Smooth muscle cell (in vitro differentiated cells): ENCODE data around the gene SLC35E2B. TPM values are rescaled to one million over a fixed set of nuclear protein-coding genes. Genes with fewer than 3 reads are reported as not detected.
"Not testable (repeated sequence)": the region's sequence is repeated elsewhere in the genome, so short reads cannot be mapped to it uniquely, and the experiment has no call there.

Experiments
- DNase-seq: peaks from one replicate; lab custom pipeline; 2025; ENCODE audit not compliant: unreplicated experiment; lab: John Stamatoyannopoulos, UW
- H2AFZ ChIP-seq: fragments of 200-600 bp; sonication (generic); 2 replicates; pipeline ENCODE4 v1.6.0; 2016; ENCODE audit warnings: antibody characterized with exemption, low read depth, mild to moderate bottlenecking
- H3F3A ChIP-seq: fragments of 200-600 bp; sonication (generic); 2 replicates; pipeline ENCODE4 v1.6.0; 2017; ENCODE audit warnings: antibody characterized with exemption, low read depth
- H3K27ac ChIP-seq: fragments of 200-600 bp; sonication (generic); 2 replicates; pipeline ENCODE4 v1.5.1; 2016; ENCODE audit warnings: low read depth, mild to moderate bottlenecking
- H3K27me3 ChIP-seq: fragments of 200-600 bp; sonication (generic); 2 replicates; pipeline ENCODE4 v1.6.1; 2016; ENCODE audit warnings: low read depth, mild to moderate bottlenecking
- H3K36me3 ChIP-seq: fragments of 200-600 bp; sonication (generic); 2 replicates; pipeline ENCODE4 v1.5.1; 2016; ENCODE audit warnings: low read depth
- H3K4me1 ChIP-seq: fragments of 200-600 bp; sonication (generic); 2 replicates; pipeline ENCODE4 v1.5.1; 2016; ENCODE audit warnings: low read depth
- H3K4me2 ChIP-seq: fragments of 200-600 bp; sonication (generic); 2 replicates; pipeline ENCODE4 v1.6.0; 2016; ENCODE audit warnings: mild to moderate bottlenecking
- H3K4me3 ChIP-seq: fragments of 200-600 bp; sonication (generic); 2 replicates; pipeline ENCODE4 v1.5.1; 2016; ENCODE audit warnings: mild to moderate bottlenecking
- H3K79me2 ChIP-seq: fragments of 200-600 bp; sonication (generic); 2 replicates; pipeline ENCODE4 v1.6.0; 2016; ENCODE audit warnings: low read depth, mild to moderate bottlenecking
- H3K9ac ChIP-seq: fragments of 200-600 bp; sonication (generic); 2 replicates; pipeline ENCODE4 v1.6.0; 2016; ENCODE audit warnings: low read depth
- H3K9me3 ChIP-seq: fragments of 200-600 bp; sonication (generic); replicated peaks from 2 replicates; pipeline ENCODE4 v1.5.1; 2016; ENCODE audit warnings: low read depth
- H4K20me1 ChIP-seq: fragments of 200-600 bp; sonication (generic); 2 replicates; pipeline ENCODE4 v1.6.0; 2016; ENCODE audit warnings: low read depth
- WGBS: methylation state at CpG from one replicate; pipeline ENCODE4 v1.1.7; 2016; ENCODE audit warnings: low lambda C conversion rate; 5-methylcytosine and 5-hydroxymethylcytosine counted together
- polyA plus RNA-seq: library from polyadenylated mRNA; unstranded; fragments of >200 nt; fragmentation: Nextera tagmentation; extraction: Ambion mirVana; gene quantifications from 2 replicates; pipeline ENCODE4 v1.2.1, GENCODE V29; 2016
- total RNA-seq: library from RNA; depleted of rRNA; stranded (reverse); fragments of >200 nt; gene quantifications from 2 replicates; pipeline ENCODE4 v1.2.3, GENCODE V29; 2014
- TF ChIP-seq, protein P1 (sequence below): fragments of 200-600 bp; sonication (generic); IDR thresholded peaks from 2 replicates; pipeline ENCODE4 v1.5.1; 2017; ENCODE audit warnings: borderline replicate concordance, mild to moderate bottlenecking, antibody characterized with exemption; ENCODE audit not compliant: insufficient read depth, poor library complexity, severe bottlenecking

SLC35E2B gene
- total and polyA plus RNA-seq, 2 experiments from 2014 or later: 19.7 to 24.2 TPM

DNA sequence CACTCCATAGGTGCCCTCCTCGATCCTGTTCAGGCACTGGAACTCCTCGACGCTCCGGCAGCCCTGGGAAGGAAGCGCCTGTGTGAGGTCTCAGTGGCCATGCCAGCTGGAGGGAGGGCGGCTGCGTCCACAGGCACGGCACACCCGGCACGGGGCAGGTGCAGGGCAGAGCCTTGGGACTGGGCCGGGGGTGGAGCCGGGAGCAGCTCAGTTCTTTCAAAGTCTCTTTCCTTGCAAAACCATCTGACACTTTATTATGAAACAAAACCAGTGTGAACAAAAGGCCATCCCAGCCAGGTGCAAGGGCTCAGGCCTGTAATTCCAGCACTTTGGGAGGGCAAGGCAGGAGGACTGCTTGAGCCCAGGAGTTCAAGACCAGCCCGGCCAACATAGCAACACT lies 54.1 kb downstream of the SLC35E2B start:
- H3K9me3 ChIP-seq, H3K79me2 ChIP-seq, H3K36me3 ChIP-seq, H3K4me1 ChIP-seq, H3K4me3 ChIP-seq, H3K27me3 ChIP-seq, H3F3A ChIP-seq, H3K9ac ChIP-seq, H3K4me2 ChIP-seq, H2AFZ ChIP-seq, H3K27ac ChIP-seq, DNase-seq, H4K20me1 ChIP-seq: not testable (repeated sequence)
- WGBS: 94% methylated on average over 10 of the region's 13 CpGs

DNA sequence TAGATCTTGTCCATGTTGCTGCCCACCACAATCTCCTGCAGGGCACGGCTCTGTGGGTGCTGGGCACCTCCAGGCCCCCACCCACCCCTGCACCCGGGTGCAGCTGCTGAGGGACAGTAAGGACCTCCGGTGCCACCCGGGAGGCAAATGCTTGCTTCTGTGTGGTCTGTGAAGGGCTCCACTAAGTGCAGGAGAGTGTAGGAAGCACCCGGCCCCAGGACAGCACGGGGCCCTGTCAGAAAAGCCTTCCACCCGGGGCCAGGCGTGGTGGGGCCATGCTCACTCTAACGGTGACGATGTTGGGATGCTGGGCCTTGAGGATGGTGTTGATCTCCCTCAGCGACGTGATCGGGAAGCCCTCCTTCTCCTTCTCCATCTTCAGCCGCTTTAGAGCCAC lies 55.1 kb downstream of the SLC35E2B start:
- H3K4me1 ChIP-seq, H2AFZ ChIP-seq, H4K20me1 ChIP-seq, H3K9ac ChIP-seq, DNase-seq, H3K27me3 ChIP-seq, H3K27ac ChIP-seq, H3K4me2 ChIP-seq, H3K4me3 ChIP-seq, H3F3A ChIP-seq, H3K9me3 ChIP-seq, H3K79me2 ChIP-seq, H3K36me3 ChIP-seq: not testable (repeated sequence)
- over 99% methylated on average over 11 of the region's 14 CpGs for WGBS

DNA sequence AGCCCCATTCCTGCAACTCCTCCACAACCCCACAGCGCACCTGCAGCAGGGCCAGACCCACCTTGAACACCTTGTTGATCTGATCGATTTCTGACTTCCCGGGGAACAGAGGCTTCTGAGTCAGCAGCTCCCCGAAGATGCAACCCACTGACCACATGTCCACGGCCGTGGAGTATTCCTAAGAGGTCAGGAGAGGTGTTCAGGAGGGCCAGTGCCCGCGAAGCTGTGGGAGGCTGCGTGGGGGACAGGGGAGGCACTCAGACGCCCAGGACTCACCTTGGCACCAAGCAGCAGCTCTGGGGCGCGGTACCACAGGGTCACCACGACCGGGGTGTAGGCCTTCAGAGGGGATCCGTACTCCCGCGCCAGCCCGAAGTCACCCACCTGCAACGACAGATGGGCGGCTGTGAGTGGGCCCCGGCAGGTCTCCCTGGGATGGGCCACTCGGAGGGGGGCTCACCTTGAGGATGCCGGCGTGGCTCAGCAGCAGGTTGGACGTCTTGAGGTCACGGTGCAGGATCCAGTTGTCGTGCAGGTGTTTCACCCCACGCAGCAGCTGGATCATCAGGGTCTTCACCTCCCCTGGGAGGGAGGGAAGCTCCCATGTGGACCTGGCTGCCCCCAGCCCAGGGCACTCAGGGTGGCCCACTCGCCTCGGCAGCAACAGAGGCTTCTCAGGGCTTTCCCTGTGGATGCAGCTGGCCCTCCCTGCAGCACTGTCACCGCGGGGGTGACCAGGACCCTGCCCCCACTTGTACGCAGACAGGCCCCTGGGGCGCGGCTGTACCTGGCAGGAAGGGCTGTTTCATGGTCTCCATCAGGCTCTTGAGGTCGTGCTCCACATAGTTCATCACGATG lies 55.7 kb downstream of the SLC35E2B start:
- H3K79me2 ChIP-seq, H3F3A ChIP-seq, H3K4me3 ChIP-seq, DNase-seq, H3K4me1 ChIP-seq, H3K4me2 ChIP-seq, H3K9ac ChIP-seq, H3K27me3 ChIP-seq, H4K20me1 ChIP-seq, H3K36me3 ChIP-seq, H3K9me3 ChIP-seq, H2AFZ ChIP-seq, H3K27ac ChIP-seq: not testable (repeated sequence)
- WGBS: 96% methylated on average over 37 of the region's 37 CpGs

DNA sequence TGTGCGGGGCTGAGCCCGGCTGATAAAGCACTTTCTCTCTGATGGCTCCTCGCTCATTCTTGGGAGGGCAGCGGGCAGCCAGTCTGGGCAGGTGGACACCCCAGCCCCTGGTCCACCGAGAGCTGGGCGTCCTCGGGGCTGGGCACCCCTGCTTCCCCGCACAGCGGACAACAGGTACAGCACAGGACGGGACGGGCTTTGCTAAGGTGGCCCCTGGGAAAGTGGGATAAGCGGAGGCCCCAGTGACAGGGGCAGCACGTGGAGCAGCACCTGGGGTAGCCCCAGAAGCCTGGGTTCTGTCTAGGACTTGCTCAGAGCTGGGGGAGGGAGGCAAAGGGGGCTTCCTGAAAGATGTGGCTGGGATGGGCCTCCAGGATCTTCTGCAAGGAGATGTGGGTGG lies 58.0 kb downstream of the SLC35E2B start:
- not testable (repeated sequence) for H3K27me3 ChIP-seq, H3F3A ChIP-seq, H3K9me3 ChIP-seq, H3K9ac ChIP-seq, H3K79me2 ChIP-seq, H4K20me1 ChIP-seq, H3K4me2 ChIP-seq, H2AFZ ChIP-seq, H3K36me3 ChIP-seq, H3K4me1 ChIP-seq, H3K4me3 ChIP-seq, DNase-seq, H3K27ac ChIP-seq
- 98% methylated on average over 10 of the region's 13 CpGs for WGBS

DNA sequence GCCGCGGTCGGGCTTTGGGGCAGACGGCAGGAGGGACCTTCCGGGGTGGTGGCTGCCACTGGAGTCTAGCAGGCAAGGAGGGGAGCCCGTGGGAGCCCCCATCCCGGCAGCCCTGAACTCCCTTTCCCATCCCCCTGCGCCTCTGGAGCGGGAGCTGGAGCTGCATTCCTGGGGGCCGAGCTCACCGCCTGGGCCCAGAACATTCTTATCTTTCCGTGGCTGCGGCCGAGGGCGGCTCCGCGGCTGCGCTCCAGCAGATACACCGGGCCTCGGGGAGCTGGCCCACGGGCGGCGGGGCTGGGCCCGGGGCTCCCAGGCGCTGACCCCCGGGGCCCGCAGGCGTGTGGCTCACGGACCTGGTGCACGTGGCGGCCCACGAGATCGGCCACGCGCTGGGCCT lies 59.2 kb downstream of the SLC35E2B start:
- not testable (repeated sequence) for DNase-seq, H3K79me2 ChIP-seq, H3K9me3 ChIP-seq, H3K36me3 ChIP-seq, H3K4me3 ChIP-seq, H2AFZ ChIP-seq, H3K27me3 ChIP-seq, H3K4me1 ChIP-seq, H3K9ac ChIP-seq, H3K4me2 ChIP-seq, H3F3A ChIP-seq, H3K27ac ChIP-seq
- H4K20me1 ChIP-seq: peaks cover 11% of the 10 kb centered on the region
- WGBS: no CpG with 5 or more reads among the region's 35 CpGs

DNA sequence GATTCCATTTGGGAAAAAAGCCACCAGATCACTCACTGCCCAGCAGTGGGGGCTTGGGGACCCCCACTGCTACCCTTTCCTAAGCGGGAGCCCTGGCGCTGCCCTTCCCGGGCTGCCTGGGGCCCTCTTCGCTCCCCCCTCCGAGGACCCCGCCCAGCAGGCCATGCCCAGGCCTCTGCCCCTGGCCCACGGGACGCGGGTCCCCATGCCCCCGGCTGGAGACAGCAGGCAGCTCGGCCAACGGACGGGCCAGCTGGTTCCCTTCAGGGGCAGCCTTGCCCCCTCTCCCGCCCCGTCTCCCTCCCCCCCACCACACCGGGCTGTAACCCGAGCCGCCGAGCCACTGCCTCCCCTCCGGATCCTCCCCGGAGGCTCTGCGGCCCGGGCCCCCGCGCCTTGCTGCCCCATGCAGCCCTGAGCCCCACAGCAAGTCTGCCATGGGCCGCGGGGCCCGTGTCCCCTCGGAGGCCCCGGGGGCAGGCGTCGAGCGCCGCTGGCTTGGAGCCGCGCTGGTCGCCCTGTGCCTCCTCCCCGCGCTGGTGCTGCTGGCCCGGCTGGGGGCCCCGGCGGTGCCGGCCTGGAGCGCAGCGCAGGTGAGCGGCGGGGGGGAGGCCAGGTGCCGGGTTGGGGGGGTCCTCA lies 60.7 kb downstream of the SLC35E2B start, which contains the start of gene MMP23B:
MMP23B (plus strand) TSS at position 392 of the 639 bp plus-strand sequence; CDS start at position 438, 46 bp downstream.
- Histone ChIP-seq H3K9ac (peak within 1 kb of the TSS; percentile 87), H3K79me2 (no peaks in the 10 kb centered on the region), H4K20me1 (peaks cover 17% of the 10 kb centered on the region), H3K4me1 (peaks cover 3% of the 10 kb centered on the region), H3K27ac (peak within 1 kb of the TSS; percentile 83), H3K4me3 (peak within 1 kb of the TSS; percentile 57), H2AFZ (no peak within 1 kb of the TSS), H3K36me3 (no peaks in the 10 kb centered on the region), H3F3A (peaks cover 3% of the 10 kb centered on the region), H3K9me3 (no peaks in the 10 kb centered on the region), H3K27me3 (no peaks in the 10 kb centered on the region), H3K4me2 (peak within 1 kb of the TSS; percentile 95)
- no peak for DNase-seq
- under 1% methylated on average over 20 of the region's 48 CpGs for WGBS
- TF ChIP-seq, protein P1, sequence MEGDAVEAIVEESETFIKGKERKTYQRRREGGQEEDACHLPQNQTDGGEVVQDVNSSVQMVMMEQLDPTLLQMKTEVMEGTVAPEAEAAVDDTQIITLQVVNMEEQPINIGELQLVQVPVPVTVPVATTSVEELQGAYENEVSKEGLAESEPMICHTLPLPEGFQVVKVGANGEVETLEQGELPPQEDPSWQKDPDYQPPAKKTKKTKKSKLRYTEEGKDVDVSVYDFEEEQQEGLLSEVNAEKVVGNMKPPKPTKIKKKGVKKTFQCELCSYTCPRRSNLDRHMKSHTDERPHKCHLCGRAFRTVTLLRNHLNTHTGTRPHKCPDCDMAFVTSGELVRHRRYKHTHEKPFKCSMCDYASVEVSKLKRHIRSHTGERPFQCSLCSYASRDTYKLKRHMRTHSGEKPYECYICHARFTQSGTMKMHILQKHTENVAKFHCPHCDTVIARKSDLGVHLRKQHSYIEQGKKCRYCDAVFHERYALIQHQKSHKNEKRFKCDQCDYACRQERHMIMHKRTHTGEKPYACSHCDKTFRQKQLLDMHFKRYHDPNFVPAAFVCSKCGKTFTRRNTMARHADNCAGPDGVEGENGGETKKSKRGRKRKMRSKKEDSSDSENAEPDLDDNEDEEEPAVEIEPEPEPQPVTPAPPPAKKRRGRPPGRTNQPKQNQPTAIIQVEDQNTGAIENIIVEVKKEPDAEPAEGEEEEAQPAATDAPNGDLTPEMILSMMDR: no peak
